GM21723 (cell line): ENCODE results near the gene IMPDH1.

Experiments used
- ATAC-seq: cut with Tn5 transposase; IDR thresholded peaks from one replicate; pipeline ENCODE4 v1.9.1; 2021; ENCODE audit warnings: mild to moderate bottlenecking, moderate library complexity; ENCODE audit not compliant: unreplicated experiment

Gene IMPDH1

GRCh38 chr7:128435327-128435686 lies 25.5 kb upstream of the IMPDH1 start:
- no peak for ATAC-seq

DNA sequence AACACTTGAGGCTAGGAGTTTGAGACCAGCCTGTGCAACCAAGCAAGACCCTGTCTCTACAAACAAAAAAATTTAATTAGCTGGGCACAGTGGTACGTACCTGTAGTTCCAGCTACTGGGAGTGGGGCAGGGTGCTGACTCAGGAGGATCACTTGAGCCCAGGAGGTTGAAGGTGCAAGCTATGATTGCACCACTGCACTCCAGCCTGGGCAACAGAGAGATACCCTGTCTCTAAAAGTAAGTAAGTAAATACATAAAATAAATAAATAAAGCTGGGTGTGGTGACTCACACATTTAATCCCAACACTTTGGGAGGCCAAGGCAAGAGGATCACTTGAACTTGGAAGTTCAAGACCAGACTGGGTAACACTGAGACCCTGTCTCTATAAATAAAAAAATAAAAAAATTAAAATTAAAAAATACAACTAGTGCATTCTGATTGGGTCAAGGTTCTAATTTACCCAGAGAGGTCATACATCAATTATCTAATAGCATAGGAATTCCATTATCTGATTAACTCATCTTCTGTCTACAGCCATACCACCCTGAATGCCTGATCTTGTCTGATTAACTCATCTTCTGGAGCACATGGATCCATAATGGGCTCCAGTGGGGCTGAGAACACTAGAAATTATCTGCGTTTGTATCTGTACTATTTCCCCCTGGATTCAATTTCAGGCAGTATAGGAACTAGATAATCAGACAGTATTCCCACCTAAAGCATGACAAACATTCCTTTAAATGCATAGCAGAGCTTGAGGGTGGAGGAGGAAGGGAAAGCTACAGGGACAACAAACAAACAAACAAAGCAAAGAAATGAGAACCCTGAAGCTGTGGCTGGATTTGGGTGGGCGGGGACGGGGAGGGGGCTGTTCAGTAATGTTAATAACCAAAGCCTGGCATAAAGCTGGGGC lies 24.9 kb upstream of the IMPDH1 start:
- no peak for ATAC-seq

DNA sequence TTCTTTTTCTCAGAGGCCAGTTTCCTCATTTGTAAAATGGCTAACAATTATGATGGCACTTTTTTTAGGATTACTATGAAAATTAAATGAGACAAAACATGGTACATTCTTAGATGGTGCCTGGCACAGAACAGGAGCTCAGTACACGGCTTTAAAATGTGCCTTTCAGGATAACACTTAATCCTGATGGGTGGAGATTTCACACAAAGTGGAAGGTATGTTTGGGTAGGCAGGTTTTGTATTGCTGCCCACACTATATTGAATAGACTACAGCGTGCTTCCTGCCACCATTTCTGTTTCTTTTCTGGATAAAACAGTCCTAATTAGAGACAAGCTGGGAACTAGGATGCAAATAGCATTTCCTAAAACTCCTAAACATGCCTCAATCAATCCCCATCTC lies 22.0 kb upstream of the IMPDH1 start:
- ATAC-seq, result no peak

- no peak for ATAC-seq
These were observed 21.4 kb upstream of the IMPDH1 start for GRCh38 chr7:128431221-128431620.

- no peak for ATAC-seq
These were observed 20.4 kb upstream of the IMPDH1 start for GRCh38 chr7:128430207-128430606.

- ATAC-seq, result no peak
These were observed 17.6 kb upstream of the IMPDH1 start for GRCh38 chr7:128427289-128427891.

GRCh38 chr7:128425850-128426249 lies 16.1 kb upstream of the IMPDH1 start:
- no peak for ATAC-seq

GRCh38 chr7:128424686-128425275 lies 15.0 kb upstream of the IMPDH1 start:
- no peak for ATAC-seq

DNA sequence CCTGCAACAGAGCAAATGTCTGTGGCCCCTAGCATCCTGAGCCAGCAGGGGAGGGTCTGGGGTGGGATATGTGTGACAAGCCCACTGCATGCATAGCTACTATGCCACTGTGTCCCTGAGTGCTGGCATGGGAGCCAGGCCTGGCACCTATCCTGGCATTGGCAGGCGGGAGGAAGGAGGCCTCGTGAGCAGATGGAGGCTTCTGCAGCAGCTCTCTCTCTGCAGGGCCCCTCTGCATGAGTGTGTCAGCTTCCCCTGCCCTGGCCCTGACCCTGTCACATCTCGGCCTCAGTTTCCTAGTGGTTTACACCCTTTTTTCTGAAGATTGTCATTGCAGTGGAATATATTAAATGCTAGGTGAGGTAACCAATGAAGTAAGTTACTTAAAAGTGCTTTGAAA lies 13.1 kb upstream of the IMPDH1 start:
- no peak for ATAC-seq

- ATAC-seq, result no peak
These were observed 12.3 kb upstream of the IMPDH1 start for GRCh38 chr7:128422037-128422436.

DNA sequence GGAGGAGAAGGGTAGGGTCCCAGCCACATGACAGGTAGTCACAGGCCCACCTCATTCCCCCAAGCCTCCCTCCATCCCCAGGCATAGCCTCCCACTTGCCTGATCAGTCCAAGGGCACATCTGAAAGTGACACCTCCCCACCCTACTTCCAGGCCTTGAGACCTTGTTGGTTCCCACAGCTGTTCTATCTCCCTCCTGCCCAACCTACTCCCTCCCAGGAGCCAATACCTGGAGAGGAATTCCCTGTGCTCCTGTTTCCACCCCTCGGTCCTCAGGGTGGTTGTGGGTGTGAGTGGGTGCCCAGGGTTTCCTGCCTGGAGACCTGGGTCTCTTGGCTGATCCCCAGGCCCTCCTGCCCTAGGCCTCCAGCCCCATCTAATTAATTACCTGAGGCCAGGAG lies 11.6 kb upstream of the IMPDH1 start:
- no peak for ATAC-seq

DNA sequence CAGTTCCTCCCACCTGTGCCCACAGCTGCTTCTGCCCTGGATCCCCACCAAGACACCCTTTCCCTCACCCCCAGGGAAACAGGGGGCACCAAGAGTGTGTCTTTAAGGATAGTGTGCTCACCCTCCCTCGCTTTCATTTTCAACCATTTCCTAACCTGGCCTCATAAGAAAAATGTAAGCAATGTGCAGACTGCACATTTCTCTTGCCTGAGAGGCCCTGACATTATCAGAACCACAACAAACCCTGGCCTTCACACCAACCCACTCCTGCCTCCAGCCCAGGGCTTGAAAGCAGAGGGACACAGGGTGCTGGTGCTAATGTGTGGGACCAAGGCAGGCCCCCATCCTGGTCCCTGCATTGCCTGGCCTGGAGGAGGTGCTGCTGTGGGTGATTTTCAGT lies 11.0 kb upstream of the IMPDH1 start:
- no peak for ATAC-seq

GRCh38 chr7:128419257-128419656 lies 9.5 kb upstream of the IMPDH1 start:
- ATAC-seq, result no peak

- ATAC-seq, result no peak
These were observed 7.3 kb upstream of the IMPDH1 start for GRCh38 chr7:128417071-128417470.

- no peak for ATAC-seq
These were observed 5.5 kb upstream of the IMPDH1 start for GRCh38 chr7:128415217-128415785.

GRCh38 chr7:128410451-128410753 lies 620 bp upstream of the IMPDH1 start:
- ATAC-seq, result no peak

- ATAC-seq, result no peak
These were observed 830 bp downstream of the IMPDH1 start for GRCh38 chr7:128408709-128409595.

DNA sequence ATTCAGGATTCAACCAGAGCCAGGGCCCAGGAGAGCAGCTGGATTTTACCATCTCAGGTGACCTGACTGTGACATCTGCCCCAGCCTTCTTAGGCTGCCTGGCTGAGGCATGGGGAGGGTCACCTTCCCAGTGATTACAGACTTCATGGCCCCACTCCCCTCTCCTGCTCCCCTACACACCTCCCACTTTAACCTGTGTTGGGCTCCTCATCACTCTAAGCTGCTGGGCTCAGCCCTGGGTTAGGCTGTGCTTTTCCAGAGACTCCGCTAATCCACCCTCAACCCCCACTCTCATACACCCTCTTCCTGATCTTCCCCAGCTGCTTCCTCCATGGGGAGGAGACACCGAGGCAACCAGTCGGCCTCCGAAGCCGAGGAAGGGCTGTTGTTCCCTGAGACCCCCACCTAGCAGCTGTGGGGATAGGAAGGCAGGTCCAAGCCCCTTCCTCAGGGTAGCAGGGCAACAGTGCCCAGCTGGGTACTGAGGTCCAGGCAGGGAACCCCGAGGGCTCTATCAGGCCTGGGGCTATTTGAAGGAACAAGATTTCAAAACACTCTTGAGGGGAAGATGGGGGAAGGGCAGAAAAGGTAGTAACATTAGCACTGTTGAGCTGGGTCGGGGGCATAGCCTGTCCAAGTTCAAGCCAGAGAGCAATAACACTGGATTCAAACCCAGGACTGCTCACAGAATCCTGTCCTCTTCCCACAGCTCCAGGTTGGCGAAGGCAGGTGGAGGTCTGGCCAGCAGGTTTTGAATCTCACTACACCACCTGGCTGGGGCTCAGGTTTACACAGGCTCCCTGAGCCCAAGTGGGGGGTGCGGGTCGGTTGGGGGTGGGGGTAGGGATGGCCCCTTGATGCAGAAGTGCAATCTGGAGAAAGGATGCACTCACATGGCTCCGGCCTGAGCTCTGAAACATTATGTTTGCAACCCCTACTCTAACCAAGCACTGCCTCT lies 1.8 kb downstream of the IMPDH1 start:
- ATAC-seq, result no peak

DNA sequence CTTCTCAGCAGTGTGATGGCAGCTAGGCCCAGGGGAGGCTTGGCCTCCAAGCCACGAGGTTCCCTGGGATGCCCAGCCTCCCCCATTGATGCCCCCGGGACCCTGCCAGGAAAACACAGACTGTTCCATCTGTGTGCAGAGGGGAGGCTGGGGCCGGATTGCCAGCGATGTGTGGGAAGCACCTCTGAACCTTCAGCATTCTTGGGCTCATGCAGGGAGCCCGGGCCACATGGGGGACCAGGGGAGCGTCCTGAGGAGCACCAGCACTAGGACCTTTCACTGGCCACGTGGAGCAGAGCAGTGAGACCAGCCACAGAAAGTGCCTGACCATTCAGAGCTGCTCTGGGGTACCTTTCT lies 2.6 kb downstream of the IMPDH1 start:
- no peak for ATAC-seq
